HEK293 (cell line): ENCODE data around the gene RGS12.

Experiments
- BCL11A ChIP-seq: fragments of 450-650 bp; formaldehyde crosslinking; IDR thresholded peaks from 2 replicates; pipeline ENCODE4 v1.5.1; 2016; ENCODE audit warnings: low read depth, missing biosample characterization, missing genetic modification characterization
- CTCF ChIP-seq: fragments of 450-650 bp; formaldehyde crosslinking; IDR thresholded peaks from 2 replicates; pipeline ENCODE4 v1.5.1; 2016; ENCODE audit warnings: missing biosample characterization, missing genetic modification characterization
- KLF17 ChIP-seq: fragments of 450-650 bp; formaldehyde crosslinking; IDR thresholded peaks from 2 replicates; pipeline ENCODE4 v1.5.1; 2016; ENCODE audit warnings: missing biosample characterization, missing genetic modification characterization
- PATZ1 ChIP-seq: fragments of 450-650 bp; formaldehyde crosslinking; IDR thresholded peaks from 2 replicates; pipeline ENCODE4 v1.5.1; 2016; ENCODE audit warnings: missing biosample characterization, missing genetic modification characterization
- ZBTB48 ChIP-seq: fragments of 450-650 bp; formaldehyde crosslinking; IDR thresholded peaks from 2 replicates; pipeline ENCODE4 v1.5.1; 2016; ENCODE audit warnings: missing biosample characterization, missing genetic modification characterization
- ZNF335 ChIP-seq: fragments of 450-650 bp; formaldehyde crosslinking; conservative IDR thresholded peaks from 2 replicates; pipeline ENCODE4 v1.5.1; 2016; ENCODE audit warnings: missing biosample characterization, missing genetic modification characterization
- ZNF362 ChIP-seq: fragments of 450-650 bp; formaldehyde crosslinking; IDR thresholded peaks from 2 replicates; pipeline ENCODE4 v1.5.1; 2016; ENCODE audit warnings: missing biosample characterization, missing genetic modification characterization
- ZNF37A ChIP-seq: fragments of 450-650 bp; IDR thresholded peaks from 2 replicates; pipeline ENCODE4 v1.5.1; 2018; ENCODE audit warnings: missing biosample characterization, missing genetic modification characterization
- ZNF660 ChIP-seq: fragments of 450-650 bp; IDR thresholded peaks from 2 replicates; pipeline ENCODE4 v1.5.1; 2018; ENCODE audit warnings: missing biosample characterization, mild to moderate bottlenecking, missing genetic modification characterization
- ZNF670 ChIP-seq: fragments of 450-650 bp; formaldehyde crosslinking; IDR thresholded peaks from 2 replicates; pipeline ENCODE4 v1.5.1; 2016; ENCODE audit warnings: missing biosample characterization, missing genetic modification characterization, low read depth
- ZNF792 ChIP-seq: fragments of 450-650 bp; formaldehyde crosslinking; IDR thresholded peaks from 2 replicates; pipeline ENCODE4 v1.5.1; 2016; ENCODE audit warnings: missing biosample characterization, missing genetic modification characterization
- ZNF837 ChIP-seq: fragments of 450-650 bp; formaldehyde crosslinking; IDR thresholded peaks from 2 replicates; pipeline ENCODE4 v1.5.1; 2016; ENCODE audit warnings: missing biosample characterization, missing genetic modification characterization
- ZXDB ChIP-seq: fragments of 450-650 bp; formaldehyde crosslinking; IDR thresholded peaks from 2 replicates; pipeline ENCODE4 v1.5.1; 2016; ENCODE audit warnings: missing biosample characterization, missing genetic modification characterization

GRCh38 chr4:3342182-3342854, 49.5 kb downstream of the RGS12 start:
- no peak for TF ChIP-seq ZXDB (tag by site-specific recombination)
- TF ChIP-seq ZNF37A (tag by site-specific recombination), result no peak
- no peak for TF ChIP-seq ZNF362 (tag by site-specific recombination)
- no peak for TF ChIP-seq CTCF (tag by site-specific recombination)
- TF ChIP-seq ZBTB48 (tag by site-specific recombination), result no peak
- TF ChIP-seq ZNF837 (tag by site-specific recombination), result no peak
- TF ChIP-seq ZNF792, result no peak
- TF ChIP-seq ZNF335 (tag by site-specific recombination), result no peak
- TF ChIP-seq KLF17 (tag by site-specific recombination), result no peak
- TF ChIP-seq ZNF670 (tag by site-specific recombination), result no peak
- no peak for TF ChIP-seq BCL11A
- no peak for TF ChIP-seq ZNF660 (tag by site-specific recombination)
- no peak for TF ChIP-seq PATZ1 (tag by site-specific recombination)
